SIG-M5 (cell line): ENCODE data around the gene KDM3A.

Experiments used
- DNase-seq: peaks from one replicate; lab custom pipeline; 2025; lab: John Stamatoyannopoulos, UW

Gene KDM3A

DNA sequence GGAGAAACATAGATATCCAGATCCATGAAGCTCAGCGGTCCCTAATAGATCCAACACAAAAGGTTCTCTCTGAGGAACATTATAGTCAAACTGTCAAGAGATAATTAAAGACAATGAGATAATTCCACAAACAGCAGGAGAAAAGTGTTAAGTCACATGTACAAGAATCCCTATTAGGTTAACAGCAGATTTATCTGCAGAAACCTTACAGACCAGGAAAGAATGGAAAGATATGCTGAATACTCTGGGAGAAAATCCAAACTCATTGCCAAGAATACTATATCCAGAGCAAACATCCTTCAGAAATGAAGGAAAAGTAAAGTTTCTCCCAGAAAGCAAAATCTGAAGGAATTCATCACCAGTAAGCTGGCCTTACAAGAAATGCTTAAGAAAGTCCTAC lies 10.8 kb upstream of the KDM3A start:
- DNase-seq: no peak

DNA sequence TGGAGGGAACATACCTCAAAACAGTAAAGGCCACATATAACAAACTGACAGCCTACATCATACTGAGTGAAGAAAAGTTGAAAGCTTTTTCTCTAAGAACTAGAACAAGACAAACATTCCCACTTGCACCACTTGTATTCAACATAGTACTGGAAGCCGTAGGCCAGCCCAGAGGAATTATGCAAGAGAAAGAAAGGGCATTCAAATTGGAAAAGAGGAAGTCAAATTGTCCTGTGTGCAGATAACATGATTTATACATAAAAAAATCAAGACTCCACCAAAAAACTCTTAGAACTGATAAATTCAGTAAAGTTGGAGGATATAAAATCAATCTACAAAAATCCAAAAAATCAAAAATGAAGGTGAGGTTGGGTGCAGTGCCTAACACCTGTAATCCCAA lies 8.0 kb upstream of the KDM3A start:
- no peak for DNase-seq

DNA sequence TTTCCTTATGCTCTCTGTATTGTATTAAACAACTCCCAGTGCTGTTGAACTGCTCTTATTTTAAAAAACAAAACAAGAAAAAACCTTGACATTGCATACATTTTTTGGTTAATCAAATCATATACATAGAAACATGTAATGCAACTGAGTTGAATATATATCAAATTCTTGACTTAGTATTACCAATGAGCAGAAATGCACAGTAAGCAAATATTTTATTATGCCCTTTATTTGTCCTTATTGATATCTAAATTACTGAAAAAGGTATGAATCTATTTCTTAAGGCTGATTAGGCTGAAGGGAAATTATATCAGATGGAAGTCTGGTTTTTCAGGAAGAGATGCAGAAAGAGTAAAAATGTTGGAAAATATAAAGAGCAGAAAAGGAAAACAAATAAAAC lies 6.9 kb upstream of the KDM3A start:
- no peak for DNase-seq

GRCh38 chr2:86435531-86435930 lies 5.6 kb upstream of the KDM3A start:
- DNase-seq: no peak

DNA sequence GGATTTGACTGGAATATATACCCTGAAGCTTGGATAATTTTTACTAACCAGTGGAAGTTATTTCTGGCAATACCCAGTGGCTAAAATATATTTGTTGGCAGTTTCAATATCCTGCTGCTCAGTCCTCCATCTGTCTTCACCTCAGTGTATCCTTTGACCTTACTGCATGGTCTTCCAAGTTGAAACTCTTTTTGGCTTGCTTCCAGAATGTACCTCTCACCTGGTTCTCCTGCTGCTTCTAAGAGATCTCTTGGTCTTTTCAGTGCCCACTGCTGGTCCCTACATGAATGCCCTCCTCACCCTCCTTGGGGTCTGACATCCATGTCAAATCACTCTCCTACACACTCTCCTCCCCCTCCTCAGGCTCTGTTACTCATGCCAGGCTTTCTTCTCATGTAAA lies 4.8 kb upstream of the KDM3A start:
- no peak for DNase-seq

- DNase-seq: no peak
Observed at GRCh38 chr2:86439879-86440630, 1.1 kb upstream of the KDM3A start.

- DNase-seq: no peak
Observed at GRCh38 chr2:86441392-86441881, 266 bp downstream of the KDM3A start.

- peak; percentile 57 for DNase-seq
Observed at GRCh38 chr2:86441882-86442641, 891 bp downstream of the KDM3A start.

GRCh38 chr2:86442642-86443005 lies 1.5 kb downstream of the KDM3A start:
- peak; percentile 82 for DNase-seq

DNA sequence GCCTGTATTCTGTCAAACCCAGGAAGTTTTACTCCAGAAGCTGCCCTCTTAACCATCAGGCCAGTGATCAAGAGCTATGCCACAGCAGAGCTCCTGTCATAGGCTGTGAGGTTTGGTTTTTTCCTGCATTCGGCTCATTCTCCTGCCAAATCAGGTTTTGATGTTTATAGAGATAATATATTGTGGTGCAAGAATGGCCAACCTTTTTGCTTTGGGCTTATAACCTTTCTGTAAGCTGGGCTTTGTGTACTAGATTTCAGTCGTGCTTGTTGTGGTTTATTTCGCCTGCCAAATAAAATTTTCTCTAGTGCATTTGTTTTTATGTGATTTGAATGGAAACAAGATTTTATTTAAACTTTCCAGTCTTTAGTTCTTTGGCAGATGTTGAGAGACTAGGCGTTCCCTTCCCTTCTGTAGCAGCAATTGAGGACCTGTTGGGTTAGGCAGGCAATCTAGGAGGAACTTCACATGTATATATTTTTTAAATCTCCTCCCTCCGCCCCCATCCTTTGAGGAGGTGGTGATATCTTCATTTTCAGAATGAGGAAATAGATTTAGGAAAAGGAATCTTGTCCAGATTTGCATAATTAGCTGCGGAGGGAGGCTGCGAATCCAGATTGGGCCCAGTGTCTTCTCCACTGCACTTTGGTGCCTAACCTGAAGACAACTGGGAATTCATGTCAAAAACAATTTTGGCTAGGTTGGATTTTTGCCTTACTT lies 2.6 kb downstream of the KDM3A start:
- no peak for DNase-seq

DNA sequence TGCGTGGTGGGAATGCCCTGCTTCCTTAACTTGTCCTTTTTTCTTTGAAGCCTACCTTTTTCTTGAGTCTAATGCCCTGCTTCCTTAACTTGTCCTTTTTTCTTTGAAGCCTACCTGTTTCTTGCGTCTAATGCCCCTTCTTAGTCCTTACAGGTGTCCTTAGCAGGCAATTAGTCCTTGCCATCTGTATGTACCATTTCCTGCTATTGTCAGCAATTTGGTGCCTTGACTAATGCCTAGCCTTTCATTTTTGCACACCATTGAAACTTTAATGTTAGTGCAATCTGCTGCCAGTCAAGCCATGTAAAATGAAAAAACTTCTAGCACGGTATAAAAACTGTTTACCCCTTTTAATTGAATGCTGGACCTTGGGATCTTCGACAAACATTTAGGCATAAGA lies 4.3 kb downstream of the KDM3A start:
- DNase-seq: no peak

- no peak for DNase-seq
Observed at GRCh38 chr2:86446060-86446459, 4.9 kb downstream of the KDM3A start.

DNA sequence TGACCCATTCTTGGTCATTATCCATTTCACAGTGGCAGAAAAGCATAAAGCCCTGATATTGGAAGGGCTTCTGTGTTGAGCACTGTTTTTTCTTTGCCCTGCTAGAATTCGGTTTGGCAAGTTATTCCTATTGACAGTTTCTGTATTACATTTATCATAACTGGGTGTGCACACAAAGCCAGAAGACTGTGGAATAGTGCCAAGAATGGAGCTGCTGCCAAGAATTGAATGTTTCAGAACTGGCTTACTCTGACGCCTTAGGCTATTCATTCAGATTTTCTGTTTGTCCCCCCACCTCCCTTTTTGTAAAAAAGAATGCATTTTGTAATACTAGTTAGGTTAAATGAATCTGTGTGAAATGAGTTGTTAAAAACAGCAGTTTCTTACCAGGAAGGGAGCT lies 12.7 kb downstream of the KDM3A start:
- no peak for DNase-seq

DNA sequence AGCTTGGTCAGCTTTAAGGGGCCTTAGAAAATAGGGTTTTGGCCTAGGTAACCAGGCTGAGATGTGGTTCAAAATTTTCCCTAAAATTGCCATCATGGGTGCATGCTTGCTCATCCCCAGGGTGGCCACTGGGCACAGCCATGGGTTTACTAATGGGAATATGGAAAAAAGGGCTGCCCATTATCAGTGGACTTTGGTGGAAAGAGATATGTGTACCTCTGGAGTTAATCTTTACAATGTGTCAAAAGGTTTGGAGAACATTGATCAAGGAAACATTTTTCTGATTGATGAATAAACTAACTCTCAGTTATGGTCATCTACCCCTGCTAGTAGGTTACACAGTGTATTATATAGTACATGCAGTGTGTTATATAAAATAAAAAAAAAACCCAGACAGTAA lies 13.1 kb downstream of the KDM3A start:
- DNase-seq: no peak

DNA sequence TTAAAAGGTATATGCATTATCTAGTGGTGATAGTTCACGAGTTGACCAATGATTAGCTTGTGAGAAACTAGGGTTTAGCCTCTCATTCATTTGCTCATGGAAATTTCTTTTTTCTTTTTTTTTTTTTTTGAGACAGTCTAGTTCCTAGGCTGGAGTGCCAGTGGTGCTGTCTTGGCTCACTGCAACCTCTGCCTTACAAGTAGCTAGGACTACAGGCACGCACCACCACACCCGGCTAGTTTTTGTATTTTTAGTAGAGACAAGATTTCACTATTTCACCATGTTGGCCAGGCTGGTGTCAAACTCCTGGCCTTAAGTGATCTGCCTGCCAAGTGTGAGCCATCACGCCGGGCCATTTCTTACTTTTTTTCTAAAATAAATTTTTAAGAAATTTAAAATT lies 14.0 kb downstream of the KDM3A start:
- no peak for DNase-seq

GRCh38 chr2:86461042-86461743 lies 20.0 kb downstream of the KDM3A start:
- DNase-seq: no peak

- DNase-seq: no peak
Observed at GRCh38 chr2:86464652-86465051, 23.5 kb downstream of the KDM3A start.

DNA sequence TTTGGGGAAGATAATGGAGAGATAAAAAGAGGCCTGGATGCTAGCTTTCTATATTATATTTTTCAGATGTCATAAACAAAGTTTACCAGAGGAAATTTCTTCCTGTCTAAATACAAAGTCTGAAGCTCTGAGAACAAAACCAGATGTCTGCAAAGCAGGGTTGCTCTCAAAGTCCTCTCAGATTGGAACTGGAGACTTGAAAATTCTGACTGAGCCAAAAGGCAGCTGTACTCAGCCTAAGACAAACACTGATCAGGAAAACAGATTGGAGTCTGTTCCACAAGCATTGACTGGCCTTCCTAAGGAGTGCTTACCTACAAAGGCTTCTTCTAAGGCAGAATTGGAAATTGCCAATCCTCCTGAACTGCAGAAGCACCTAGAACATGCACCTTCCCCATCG lies 25.1 kb downstream of the KDM3A start:
- DNase-seq: no peak

DNA sequence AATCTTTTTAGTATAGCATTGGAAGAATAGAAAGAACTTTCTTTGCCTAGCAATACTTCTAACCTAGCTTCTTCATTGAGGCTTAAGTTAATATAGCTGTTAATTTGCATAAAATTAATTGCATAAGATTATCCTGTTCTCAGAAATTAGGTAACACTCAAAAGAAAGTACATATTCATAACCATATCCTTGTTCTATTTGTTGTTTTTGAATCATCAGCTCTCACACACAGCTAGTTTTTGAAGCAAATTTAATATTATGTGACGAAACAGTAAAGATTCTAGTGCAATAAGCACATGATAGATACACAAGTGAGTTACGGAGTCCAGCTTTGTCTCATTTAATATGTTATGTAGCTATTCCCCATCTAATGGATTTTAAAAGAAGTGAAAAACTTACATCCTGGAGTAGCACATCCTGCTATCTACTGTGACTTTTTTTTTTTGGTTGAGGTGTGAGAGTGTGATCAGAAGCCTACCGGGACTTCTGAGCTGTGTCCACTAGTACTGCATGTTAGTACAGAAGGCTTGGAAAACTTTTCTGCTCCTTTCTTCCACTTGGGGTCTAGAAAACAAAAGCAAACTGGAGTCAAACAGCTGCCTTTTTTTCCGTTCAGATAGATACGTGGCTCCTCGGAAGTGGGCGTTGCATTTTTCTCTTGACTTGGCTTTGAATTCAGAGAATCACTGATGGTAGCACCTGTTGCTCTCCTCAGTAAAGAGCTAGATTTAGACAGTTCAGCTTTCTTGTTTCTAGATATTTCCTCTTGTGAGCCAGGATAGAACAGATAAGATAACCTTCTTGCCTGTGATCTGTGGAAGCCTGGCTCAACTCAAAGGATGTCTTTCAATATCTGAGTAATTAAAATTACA lies 27.2 kb downstream of the KDM3A start:
- no peak for DNase-seq

- no peak for DNase-seq
Observed at GRCh38 chr2:86470890-86471289, 29.7 kb downstream of the KDM3A start.

DNA sequence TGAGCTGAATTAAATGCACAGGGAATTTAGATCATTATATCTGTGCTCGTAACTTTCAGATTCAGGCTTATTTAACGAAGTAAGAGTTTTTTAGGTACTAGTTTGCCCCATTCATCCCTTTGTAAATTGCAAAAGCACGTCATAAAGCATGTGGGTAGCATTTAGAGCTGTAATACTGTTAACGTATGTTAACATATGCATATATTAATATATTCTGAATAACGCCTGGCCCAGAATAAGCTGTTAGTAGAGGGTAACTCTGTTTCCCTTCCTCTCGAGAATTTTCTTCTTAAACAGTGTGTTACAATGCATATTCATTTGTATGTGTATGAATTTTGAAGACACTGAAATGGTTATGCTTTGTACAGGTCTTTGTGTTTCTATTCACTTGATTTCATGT lies 30.5 kb downstream of the KDM3A start:
- DNase-seq: no peak
